ENCODE measurements around the gene HINT2. TPM values are rescaled to one million over a fixed set of nuclear protein-coding genes. Genes with fewer than 3 reads are reported as not detected.

HINT2 gene
- total and polyA plus RNA-seq, 7 donors, result 36.5 to 64.7 (median 43.8) TPM

DNA sequence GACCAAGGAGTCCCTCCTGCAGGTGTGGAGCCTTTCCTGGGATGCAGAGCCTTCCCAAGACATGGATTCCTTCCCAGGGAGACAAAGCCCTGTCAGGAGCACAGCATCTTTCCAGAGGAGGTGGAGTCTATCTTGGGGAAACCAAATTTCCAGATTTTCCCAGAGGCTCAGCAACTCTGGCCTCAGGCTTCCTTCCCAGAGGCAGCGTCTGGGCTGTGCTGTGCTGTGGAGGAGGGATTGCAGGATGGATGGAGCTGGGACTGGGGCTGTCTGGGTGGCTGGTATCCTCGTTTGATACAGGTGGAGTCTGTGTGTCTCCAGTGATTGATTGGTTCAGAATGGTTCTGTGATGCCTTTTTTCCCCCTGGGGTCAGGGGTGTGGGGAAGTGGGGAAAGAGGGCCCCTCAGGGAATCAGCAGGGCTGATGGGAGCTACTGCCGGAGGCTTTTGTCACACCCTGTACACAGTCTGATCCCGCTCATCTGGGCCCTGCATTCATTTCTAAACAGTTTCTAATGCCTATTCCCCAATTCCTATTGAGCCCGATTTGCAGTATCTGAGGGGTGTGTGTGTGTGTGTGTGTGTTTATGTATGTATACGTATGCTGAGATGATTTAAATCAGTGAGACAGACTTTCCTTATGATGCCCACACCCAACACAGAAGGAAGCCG is 39.4 kb upstream of the HINT2 start:
- H3K4me1 ChIP-seq, result no peaks in the 10 kb centered on the region
- TF ChIP-seq, protein P1, sequence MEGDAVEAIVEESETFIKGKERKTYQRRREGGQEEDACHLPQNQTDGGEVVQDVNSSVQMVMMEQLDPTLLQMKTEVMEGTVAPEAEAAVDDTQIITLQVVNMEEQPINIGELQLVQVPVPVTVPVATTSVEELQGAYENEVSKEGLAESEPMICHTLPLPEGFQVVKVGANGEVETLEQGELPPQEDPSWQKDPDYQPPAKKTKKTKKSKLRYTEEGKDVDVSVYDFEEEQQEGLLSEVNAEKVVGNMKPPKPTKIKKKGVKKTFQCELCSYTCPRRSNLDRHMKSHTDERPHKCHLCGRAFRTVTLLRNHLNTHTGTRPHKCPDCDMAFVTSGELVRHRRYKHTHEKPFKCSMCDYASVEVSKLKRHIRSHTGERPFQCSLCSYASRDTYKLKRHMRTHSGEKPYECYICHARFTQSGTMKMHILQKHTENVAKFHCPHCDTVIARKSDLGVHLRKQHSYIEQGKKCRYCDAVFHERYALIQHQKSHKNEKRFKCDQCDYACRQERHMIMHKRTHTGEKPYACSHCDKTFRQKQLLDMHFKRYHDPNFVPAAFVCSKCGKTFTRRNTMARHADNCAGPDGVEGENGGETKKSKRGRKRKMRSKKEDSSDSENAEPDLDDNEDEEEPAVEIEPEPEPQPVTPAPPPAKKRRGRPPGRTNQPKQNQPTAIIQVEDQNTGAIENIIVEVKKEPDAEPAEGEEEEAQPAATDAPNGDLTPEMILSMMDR (IDR thresholded peaks at IDR 0.05), result no peak
- H3K27ac ChIP-seq, result no peak overlapping the region
- ATAC-seq (no peak), DNase-seq (no peak)
- no peaks in the 10 kb centered on the region for H3K27me3 ChIP-seq (ENCODE audit: insufficient read depth in 3 of 3, low read length in 2 of 3)
- H3K9me3 ChIP-seq, result no peaks in the 10 kb centered on the region
- peaks cover 0 to 14% of the 10 kb centered on the region in 2 donors for H3K36me3 ChIP-seq (ENCODE audit: insufficient read depth in 1 of 2, low read depth in 1 of 2)
- intact Hi-C loops (cut with DNase I), result loop anchor here in 1 of 2 donors (5.0 kb wide), 1 partner anchor 48 kb away; no protein-coding TSS in a partner anchor
- WGBS, 3 donors, result 84 to 88% (median 88%) methylated on average over 7 of the region's 7 CpGs
- H3K4me3 ChIP-seq, result no peak overlapping the region

DNA sequence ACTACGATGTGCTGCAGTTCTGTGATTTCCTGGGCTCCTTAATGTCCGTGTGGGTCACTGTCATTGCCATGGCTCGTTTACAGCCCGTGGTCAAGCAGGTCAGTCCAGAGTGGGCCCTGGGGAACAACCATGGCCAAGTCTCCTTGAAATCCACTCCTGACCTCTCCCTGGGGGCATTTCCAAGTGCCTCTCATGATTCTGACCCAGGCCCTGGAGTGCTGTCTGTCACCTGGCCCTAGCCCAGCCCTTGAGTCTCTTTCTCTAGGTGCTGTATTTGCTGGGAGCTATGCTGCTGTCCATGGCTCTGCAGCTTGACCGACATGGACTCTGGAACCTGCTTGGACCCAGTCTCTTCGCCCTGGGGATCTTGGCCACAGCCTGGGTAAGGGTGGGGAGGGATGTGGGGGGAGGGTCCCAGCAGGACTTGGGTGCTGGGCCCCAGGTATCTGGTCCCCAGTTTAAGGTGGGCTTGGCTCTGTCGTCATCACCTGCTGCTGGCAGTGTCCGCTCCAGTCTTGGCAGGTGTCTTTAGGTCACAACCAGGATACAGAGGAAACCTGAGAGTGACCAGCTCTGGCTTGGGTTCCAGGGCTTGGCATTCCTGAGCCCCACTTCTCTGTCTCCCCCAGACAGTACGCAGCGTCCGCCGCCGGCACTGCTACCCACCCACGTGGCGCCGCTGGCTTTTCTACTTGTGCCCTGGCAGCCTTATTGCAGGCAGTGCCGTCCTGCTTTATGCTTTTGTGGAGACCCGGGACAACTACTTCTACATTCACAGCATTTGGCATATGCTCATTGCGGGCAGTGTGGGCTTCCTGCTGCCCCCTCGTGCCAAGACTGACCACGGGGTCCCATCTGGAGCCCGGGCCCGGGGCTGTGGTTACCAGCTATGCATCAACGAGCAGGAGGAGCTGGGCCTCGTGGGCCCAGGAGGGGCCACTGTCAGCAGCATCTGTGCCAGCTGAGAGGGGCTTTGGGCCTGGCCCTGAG is 38.3 kb upstream of the HINT2 start:
- H3K4me3 ChIP-seq, result no peak overlapping the region
- H3K36me3 ChIP-seq (ENCODE audit: insufficient read depth in 1 of 2, low read depth in 1 of 2), result peaks cover 0 to 14% of the 10 kb centered on the region in 2 donors
- intact Hi-C loops (cut with DNase I), result loop anchor here in 1 of 2 donors (5.0 kb wide), 1 partner anchor 49 kb away; no protein-coding TSS in a partner anchor
- no peaks in the 10 kb centered on the region for H3K9me3 ChIP-seq
- DNase-seq (no peak), ATAC-seq (no peak)
- 83 to 88% (median 87%) methylated on average over 25 of the region's 25 CpGs for WGBS, 3 donors
- TF ChIP-seq, protein P1 (IDR thresholded peaks at IDR 0.05), result no peak
- H3K4me1 ChIP-seq, result peaks cover 7% of the 10 kb centered on the region
- H3K27me3 ChIP-seq (ENCODE audit: insufficient read depth in 3 of 3, low read length in 2 of 3), result no peaks in the 10 kb centered on the region
- H3K27ac ChIP-seq, result no peak overlapping the region

DNA sequence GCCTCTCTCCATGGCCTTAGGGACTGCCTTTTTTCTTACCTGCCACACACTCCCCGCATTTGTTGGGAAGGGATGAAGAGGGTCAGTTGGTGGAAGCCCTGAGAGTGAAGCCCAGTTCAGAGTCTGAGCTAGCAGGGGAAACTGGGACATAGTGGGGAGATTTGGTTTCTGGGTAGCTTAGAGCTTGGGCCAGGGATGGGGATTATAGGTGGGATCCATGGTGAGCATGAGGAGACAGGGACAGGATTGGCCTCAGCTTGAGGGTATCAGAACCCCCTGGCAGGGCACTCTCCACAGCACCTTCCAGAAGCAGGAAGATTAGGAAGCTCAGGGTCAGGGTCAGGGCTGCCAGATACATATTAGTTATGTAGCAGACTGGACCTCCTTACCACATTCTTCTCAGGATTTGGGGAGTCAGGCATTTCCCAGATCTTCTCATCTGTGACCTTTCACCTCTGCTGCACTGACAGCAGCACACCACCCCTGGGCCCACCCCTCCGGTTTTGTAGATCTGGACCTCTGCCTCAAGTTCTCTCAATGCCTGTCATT is 37.5 kb upstream of the HINT2 start:
- 86 to 93% (median 86%) methylated on average over 2 of the region's 2 CpGs for WGBS, 3 donors
- intact Hi-C loops (cut with DNase I), result loop anchor here in 1 of 2 donors (5.0 kb wide), 1 partner anchor 50 kb away; no protein-coding TSS in a partner anchor
- no peaks in the 10 kb centered on the region for H3K27me3 ChIP-seq (ENCODE audit: insufficient read depth in 3 of 3, low read length in 2 of 3)

DNA sequence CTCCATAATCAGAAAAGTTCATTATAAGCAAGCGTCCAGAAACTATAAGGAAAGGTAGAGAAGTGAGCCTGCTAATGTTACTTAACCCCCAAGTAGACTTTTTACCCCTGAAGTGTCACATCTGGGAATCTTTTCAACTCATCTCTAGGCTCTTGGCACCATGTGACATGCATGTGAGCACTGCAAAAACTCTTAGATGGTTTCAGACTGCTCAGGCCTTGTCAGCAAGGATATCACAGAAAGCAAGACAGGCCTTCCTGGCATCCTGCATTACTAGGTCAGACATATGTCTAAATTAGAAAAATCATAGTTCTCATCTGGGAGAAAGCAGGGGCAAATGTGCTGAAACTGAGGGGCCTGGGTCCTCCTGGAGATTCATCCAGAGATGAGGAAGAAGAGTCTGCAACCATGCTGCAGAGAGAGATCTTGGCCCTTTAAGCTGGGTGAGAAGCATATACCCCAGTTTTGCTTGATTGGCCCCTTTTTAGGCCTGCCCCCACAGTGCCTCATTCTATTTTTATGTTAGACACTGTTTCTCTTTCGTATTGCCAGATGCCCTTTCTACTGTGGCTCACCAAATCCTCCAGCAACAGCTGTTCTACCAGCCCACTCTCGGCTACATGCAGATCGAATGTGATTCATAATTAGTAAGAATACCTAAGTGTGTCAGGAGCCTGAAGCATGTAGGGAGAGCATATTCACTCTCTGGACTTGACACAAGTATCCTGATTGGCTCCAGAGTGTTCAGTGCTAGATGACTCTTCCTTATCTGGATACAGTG is 33.1 kb upstream of the HINT2 start:
- DNase-seq, result no peak
- Histone ChIP-seq H3K27me3 (ENCODE audit: insufficient read depth in 3 of 3, low read length in 2 of 3) (no peaks in the 10 kb centered on the region), H3K36me3 (ENCODE audit: insufficient read depth in 1 of 2, low read depth in 1 of 2) (peaks cover 0 to 16% of the 10 kb centered on the region in 2 donors), H3K9me3 (no peaks in the 10 kb centered on the region), H3K4me3 (peak overlapping the region; percentile 16), H3K27ac (peak overlapping the region; percentile 84), H3K4me1 (peaks cover 36% of the 10 kb centered on the region)
- WGBS, 3 donors, result 45 to 55% (median 45%) methylated on average over 4 of the region's 4 CpGs
- ATAC-seq, result peak; percentile 96 to 98 (median 96)
- TF ChIP-seq, protein P1 (IDR thresholded peaks at IDR 0.05), result no peak
- intact Hi-C loops (cut with DNase I), result no loop called here

More for the DNA sequence above, 37.5 kb upstream of the HINT2 start:
- Histone ChIP-seq H3K4me1 (peaks cover 16% of the 10 kb centered on the region), H3K27ac (no peak overlapping the region), H3K4me3 (no peak overlapping the region), H3K36me3 (ENCODE audit: insufficient read depth in 1 of 2, low read depth in 1 of 2) (peaks cover 0 to 14% of the 10 kb centered on the region in 2 donors), H3K9me3 (no peaks in the 10 kb centered on the region)
- TF ChIP-seq, protein P1 (IDR thresholded peaks at IDR 0.05), result no peak
- DNase-seq, result no peak
- ATAC-seq, result no peak

All from psoas muscle (tissue), 8 donors.